Skin epidermis (tissue), 12 donors: ENCODE results near the gene TRPV4.

Experiments used
- H3K27ac ChIP-seq, 21 experiments: fragments of 200-600 bp; sonication (generic) in 11 of 21; one replicate each; pipeline ENCODE4 v1.5.0; 2020; ENCODE audit warnings: mild to moderate bottlenecking in 3 of 21, inconsistent platforms in 2 of 21, moderate library complexity in 2 of 21
- H3K4me3 ChIP-seq, 7 experiments: fragments of 200-600 bp; sonication (generic) in 2 of 7; one replicate each; pipeline ENCODE4 v1.5.0; 2020; ENCODE audit warnings: inconsistent platforms in 2 of 7, mild to moderate bottlenecking in 2 of 7, moderate library complexity in 1 of 7

The TRPV4 gene

DNA sequence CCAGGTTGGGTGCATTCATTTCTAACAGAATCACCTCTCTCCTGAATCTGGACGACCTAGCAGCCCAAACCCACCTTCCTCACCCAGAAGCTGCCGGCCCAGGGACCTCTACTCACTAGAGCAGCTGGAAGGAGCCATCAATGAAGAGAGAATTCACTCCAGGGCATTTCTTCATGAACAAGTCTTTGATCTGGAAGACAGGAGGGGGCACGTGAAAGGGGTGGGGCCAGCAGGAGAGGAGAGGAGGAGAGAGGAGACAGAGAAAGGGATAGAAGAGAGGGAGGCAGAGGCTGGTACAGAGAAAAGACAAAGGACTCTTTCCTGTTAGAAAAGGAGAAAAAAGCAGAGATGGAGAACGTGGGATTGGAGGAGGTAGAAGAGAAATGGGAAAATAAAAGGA is 39.8 kb downstream of the TRPV4 start:
- H3K27ac ChIP-seq = no peak overlapping the region

GRCh38 chr12:109792992-109793391 is 40.2 kb downstream of the TRPV4 start:
- Histone ChIP-seq H3K27ac (no peak overlapping the region), H3K4me3 (no peak overlapping the region)

More for the DNA sequence above, 39.8 kb downstream of the TRPV4 start:
- no peak overlapping the region for H3K4me3 ChIP-seq

- Histone ChIP-seq H3K4me3 (no peak overlapping the region), H3K27ac (no peak overlapping the region)
Observed at GRCh38 chr12:109789526-109790048, 43.6 kb downstream of the TRPV4 start.

- H3K27ac ChIP-seq = no peak overlapping the region
- H3K4me3 ChIP-seq = no peak overlapping the region
Observed at GRCh38 chr12:109786799-109787198, 46.4 kb downstream of the TRPV4 start.

- no peak overlapping the region for H3K27ac ChIP-seq
- H3K4me3 ChIP-seq = no peak overlapping the region
Observed at GRCh38 chr12:109785854-109786253, 47.3 kb downstream of the TRPV4 start.

GRCh38 chr12:109783965-109784244 is 49.3 kb downstream of the TRPV4 start:
- no peak overlapping the region for H3K27ac ChIP-seq
- H3K4me3 ChIP-seq = no peak overlapping the region

DNA sequence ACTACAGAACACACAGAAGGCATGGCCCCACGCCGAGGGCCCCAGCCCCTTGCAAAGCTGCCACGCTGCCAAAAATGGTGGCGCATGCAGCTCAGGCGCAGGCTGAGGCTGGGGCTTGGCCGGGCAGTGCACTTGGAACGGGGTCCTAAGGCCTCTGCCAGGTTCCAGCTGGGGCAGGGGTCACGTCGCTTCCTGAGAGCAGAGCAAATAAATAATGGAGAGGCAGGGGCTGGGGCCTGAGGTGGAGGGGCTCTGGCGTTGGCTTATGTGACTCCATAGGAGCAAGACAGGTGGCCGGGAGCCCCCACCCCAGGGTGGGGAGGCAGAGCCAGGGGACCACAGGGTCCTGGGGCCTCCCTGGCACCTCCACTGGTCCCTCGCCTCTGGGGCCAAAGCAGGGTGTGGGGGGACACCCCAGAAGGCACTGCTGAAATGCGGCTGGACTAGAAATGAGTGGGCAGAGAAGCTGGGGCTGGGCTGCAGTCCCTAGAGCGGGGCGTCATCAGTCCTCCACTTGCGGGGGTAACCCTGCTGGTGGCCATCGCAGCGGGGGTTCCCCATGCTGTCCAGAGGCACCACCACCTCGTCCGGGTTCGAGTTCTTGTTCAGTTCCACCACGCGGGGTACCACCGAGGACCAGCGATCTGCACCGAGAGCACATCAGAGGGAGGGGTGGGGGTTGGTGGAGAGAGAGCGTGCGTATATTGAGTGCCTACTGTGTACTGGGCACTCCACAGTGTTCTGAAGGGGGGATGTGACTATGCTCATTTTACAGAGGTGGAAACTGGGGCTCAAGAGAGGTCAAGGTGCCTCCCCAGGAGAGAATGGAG is 49.8 kb downstream of the TRPV4 start:
- Histone ChIP-seq H3K27ac (no peak overlapping the region), H3K4me3 (no peak overlapping the region)

GRCh38 chr12:109782326-109782703 is 50.9 kb downstream of the TRPV4 start:
- no peak overlapping the region for H3K4me3 ChIP-seq
- H3K27ac ChIP-seq = no peak overlapping the region

DNA sequence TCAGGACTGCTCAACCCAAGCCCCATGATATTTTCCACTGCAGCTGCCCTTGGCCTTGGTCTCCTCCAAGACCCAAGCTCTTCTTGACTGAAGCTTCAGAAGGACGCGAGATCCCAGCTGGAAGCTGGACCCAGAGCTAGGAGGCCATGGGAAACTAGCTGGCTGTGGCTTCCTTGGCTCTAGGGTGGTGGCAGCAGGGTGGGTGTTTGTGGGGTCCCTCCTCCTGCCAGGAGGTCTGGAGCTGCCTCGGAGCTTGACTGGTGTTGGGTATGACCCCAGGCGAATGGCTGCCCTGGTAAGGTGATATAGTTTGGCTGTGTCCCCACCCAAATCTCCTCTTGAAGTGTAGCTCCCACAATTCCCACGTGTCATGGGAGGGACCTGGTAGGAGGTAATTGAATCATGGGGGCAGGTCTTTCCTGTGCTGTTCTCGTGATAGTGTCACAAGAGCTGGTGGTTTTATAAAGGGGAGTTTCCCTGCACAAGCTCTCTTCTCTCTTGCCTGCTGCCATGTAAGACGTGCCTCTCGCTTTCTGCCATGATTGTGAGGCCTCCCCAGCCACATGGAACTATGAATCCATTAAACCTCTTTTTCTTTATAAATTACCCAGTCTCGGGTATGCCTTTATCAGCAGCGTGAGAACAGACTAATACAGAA is 51.4 kb downstream of the TRPV4 start:
- Histone ChIP-seq H3K4me3 (no peak overlapping the region), H3K27ac (no peak overlapping the region)

- H3K4me3 ChIP-seq = no peak overlapping the region
- no peak overlapping the region for H3K27ac ChIP-seq
Observed at GRCh38 chr12:109779382-109779781, 53.8 kb downstream of the TRPV4 start.

GRCh38 chr12:109778684-109779083 is 54.5 kb downstream of the TRPV4 start:
- Histone ChIP-seq H3K27ac (no peak overlapping the region), H3K4me3 (no peak overlapping the region)

GRCh38 chr12:109777544-109777943 is 55.7 kb downstream of the TRPV4 start:
- Histone ChIP-seq H3K4me3 (no peak overlapping the region), H3K27ac (no peak overlapping the region)

DNA sequence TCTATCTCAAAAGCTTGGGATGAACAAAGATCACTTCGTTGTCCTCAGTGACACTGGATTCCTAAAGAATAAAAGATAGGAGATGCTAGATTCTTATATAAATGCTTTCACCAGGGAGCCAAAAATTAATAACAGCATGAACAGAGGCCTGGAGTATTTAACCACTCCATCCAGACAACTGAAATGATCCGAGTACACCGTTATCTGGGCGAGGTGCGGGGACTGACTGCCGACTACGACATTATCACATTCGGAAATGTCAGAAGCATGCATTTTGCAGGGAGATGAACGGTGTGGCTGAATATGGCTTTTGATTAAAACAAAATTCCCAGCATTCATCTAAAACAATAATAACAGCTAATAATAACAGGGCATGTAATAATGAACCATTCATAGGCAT is 56.6 kb downstream of the TRPV4 start:
- no peak overlapping the region for H3K27ac ChIP-seq
- no peak overlapping the region for H3K4me3 ChIP-seq

GRCh38 chr12:109775172-109775881 is 57.9 kb downstream of the TRPV4 start:
- H3K4me3 ChIP-seq = no peak overlapping the region
- no peak overlapping the region for H3K27ac ChIP-seq

- Histone ChIP-seq H3K27ac (no peak overlapping the region), H3K4me3 (no peak overlapping the region)
Observed at GRCh38 chr12:109773384-109774011, 59.7 kb downstream of the TRPV4 start.

GRCh38 chr12:109772622-109773321 is 60.4 kb downstream of the TRPV4 start:
- H3K4me3 ChIP-seq = no peak overlapping the region
- no peak overlapping the region for H3K27ac ChIP-seq

DNA sequence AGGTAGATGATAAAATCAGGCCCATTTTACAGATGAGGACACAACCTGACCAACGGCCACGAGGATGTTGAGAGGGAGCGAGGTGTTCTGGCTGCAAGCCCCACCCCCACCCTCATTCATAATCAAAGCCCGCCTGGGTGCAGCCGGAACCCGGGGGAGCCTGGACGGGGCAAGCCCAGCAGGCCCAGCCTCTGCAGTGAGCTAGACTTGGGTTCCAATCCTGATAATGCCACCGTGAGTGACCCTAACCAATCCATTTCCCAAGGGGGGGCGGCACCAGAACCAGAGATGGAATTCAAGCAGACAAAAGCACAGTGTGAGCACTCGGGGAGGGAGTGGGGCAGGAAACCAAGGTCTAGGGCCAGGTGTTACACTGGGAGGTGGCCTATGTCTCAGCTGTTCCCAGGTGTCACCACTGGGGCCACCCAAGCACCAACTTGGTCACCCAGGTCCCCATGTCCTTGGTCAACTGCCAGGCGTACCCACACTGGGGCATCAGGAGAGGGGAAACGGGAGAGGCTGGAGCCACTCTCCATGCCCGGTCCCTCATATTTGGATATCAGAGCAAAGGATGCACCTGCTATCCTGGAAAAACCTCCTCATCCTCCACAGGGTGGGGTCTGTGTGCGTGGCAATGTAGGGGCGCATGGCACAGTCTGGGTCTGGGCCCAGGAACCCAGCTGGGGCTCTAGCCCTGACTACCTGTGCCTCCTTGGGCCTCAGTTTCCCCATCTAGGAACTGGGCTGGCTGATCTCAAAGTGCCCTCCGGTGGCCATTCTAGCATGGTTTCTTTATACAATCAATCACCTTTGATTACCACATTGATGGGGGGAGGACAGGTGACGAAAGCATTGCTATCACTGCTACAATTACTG is 61.2 kb downstream of the TRPV4 start:
- Histone ChIP-seq H3K4me3 (no peak overlapping the region), H3K27ac (no peak overlapping the region)

DNA sequence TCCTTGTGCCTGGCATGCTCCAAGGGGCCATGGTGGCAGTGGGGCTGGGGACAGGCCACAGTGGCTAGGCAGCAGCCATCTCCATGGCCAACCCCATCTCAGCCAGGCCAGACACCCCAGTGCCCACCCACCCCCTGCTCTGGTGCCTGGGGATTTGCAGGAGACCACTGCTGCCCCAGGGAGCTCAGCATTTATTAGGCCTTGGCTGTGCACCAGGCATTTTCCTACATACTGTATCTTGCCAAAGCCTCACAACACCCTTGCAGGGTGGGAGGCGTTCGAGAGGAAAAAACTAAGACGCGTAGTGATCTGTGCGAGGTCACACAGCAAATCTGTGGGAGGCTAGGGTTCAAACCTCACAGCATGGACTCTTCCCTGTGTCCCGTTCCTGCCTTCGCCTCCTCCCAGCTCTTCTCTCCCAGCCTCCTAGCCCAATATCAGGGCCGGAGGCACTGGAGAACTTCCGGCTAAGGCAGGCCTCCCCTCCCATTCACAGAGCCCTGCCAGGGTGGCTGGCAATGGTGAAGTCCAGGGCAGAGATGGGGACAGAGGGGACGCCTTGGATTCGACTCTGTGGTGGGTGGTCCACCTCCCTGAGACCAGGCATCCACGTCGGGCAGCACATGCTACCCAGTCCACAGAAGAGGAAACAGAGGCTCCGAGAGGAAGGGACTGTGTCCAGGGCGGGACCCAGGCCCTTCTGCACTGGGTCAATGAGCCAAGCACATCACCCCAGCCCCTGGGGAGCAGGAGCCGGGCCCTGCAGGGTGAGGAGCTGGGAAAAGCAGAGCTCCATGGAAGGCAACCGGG is 62.1 kb downstream of the TRPV4 start:
- Histone ChIP-seq H3K27ac (no peak overlapping the region), H3K4me3 (no peak overlapping the region)
